ENCODE results near the gene DMXL2.
"Not testable (repeated sequence)": the region's sequence is repeated elsewhere in the genome, so short reads cannot be mapped to it uniquely, and the experiment has no call there.

Gene DMXL2

DNA sequence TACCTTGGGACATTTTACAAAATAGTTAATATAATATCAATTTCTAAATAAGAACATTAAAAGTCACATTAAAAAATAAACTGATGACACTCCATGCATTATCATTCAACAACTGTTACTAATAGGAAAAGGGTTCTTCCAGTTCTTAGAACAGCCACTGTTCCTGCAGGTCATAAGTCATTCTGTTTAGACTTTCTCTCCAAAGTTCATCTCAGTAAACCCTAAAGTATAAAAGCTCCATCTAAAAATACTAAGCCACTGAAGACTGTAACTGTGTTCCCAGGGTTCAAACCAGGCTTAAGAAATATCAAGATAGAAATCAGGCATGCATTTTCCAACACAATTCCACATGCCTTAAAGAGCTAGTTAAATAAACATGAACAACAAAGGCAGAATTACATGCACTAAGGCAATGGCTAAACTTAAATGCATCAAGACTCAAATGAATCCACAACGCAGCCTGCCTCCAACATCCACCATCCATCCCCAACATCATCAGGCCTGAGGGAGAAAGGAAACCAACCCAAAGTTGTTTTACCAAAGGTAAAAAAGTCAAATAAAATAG lies 46.2 kb downstream of the DMXL2 start:
- Mint-ChIP-seq H3K4me3 (no peak overlapping the region), H3K27me3 (no peaks in the 10 kb centered on the region), H3K27ac (no peak overlapping the region), H3K4me1 (no peaks in the 10 kb centered on the region), H3K36me3 (no peaks in the 10 kb centered on the region), H3K9me3 (peaks cover 2 to 3% of the 10 kb centered on the region in 2 donors)
- ATAC-seq (replicated peaks) = no peak
- DNase-seq = no peak

DNA sequence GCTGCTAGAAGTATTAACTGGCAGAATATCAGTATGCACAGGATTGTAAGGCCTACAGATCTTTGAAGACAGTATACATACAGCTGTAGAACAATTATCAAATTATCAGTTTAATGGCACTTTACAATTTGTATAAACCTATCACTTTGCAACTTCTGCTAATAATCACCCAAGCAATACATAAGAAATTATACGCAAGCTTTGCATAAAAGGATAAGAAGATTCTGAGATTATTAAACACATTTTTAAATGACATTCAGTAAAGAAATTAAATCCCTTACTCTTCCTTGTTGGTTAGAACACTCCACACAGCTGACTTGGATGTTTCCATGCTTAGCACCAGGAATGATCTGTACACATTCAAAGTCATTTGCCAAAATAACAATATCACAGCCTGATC lies 46.8 kb downstream of the DMXL2 start:
- Mint-ChIP-seq H3K27ac (no peak overlapping the region), H3K4me3 (no peak overlapping the region), H3K4me1 (no peaks in the 10 kb centered on the region), H3K27me3 (no peaks in the 10 kb centered on the region), H3K36me3 (no peaks in the 10 kb centered on the region), H3K9me3 (peaks cover 0 to 1% of the 10 kb centered on the region in 2 donors)
- DNase-seq (no peak), ATAC-seq (replicated peaks) (no peak)

DNA sequence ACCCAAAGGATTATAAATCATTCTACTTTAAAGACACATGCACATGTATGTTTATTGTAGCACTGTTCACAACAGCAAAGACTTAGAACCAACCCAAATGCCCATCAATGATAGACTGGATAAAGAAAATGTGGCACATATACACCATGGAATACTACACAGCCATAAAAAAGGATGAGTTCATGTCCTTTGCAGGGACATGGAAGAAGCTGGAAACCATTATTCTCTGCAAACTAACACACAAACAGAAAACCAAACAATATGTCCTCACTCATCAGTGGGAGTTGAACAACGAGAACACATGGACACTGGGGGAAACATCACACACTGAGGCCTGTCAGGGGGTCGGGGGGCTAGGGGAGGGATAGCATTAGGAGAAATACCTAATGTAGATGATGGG lies 49.2 kb downstream of the DMXL2 start:
- not testable (repeated sequence) for H3K9me3 Mint-ChIP-seq; H3K36me3 Mint-ChIP-seq; H3K27ac Mint-ChIP-seq; H3K4me3 Mint-ChIP-seq; H3K27me3 Mint-ChIP-seq; ATAC-seq (replicated peaks); DNase-seq; H3K4me1 Mint-ChIP-seq

DNA sequence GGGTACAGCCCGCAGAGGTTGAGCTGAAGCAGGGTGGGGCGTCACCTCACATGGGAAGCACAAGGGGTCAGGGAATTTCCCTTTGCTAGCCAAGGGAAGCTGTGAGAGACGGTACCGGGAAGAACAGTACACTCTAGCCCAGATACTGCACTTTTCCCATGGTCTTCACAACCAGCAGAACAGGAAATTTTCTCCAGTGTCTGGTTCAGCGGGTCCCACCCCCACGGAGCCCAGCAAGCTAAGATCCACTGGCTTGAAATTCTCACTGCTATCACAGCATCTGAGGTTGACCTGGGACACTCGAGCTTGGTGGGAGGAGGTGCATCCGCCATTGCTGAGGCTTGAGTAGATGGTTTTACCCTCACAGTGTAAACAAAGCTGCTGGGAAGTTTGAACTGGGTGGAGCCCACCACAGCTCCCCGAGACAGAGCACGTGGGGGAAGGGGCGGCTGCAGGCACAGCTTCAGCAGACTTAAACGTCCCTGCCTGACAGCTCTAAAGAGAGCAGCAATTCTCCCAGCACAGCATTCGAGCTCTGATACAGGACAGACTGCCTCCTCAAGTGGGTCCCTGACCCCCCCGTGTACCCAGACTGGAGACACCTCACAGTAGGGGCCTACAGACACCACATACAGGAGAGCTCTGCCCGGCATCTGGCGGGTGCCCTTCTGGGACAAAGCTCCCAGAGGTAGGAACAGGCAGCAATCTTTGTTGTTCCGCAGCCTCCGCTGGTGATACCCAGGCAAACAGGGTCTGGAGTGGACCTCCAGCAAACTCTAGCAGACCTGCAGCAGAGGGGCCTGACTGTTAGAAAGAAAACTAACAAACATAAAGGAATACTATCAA lies 53.4 kb downstream of the DMXL2 start:
- not testable (repeated sequence) for DNase-seq; H3K4me1 Mint-ChIP-seq; H3K4me3 Mint-ChIP-seq; H3K27ac Mint-ChIP-seq; H3K9me3 Mint-ChIP-seq; H3K36me3 Mint-ChIP-seq; H3K27me3 Mint-ChIP-seq; ATAC-seq (replicated peaks)

DNA sequence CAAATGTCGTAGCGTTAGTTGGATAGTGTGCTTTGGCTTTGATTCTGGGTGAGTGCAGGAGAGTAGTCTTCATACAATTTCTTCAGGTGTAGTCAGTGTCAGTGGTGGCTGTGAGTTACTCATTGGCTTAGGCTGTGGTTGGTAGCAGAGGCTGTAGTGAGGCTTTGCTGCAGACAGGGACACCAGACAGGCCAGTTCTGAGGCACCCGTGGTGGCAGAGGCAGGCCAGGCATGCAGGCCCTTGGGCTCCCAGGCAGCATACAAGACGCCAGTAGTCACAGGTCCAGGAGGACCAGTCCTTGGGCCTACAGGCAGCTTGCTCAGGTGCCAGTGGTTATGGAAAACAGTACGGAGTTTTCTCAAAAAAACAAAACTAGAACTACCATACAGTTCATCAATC lies 61.3 kb downstream of the DMXL2 start:
- Mint-ChIP-seq H3K4me3 (no peak overlapping the region), H3K9me3 (no peaks in the 10 kb centered on the region), H3K27ac (no peak overlapping the region), H3K36me3 (no peaks in the 10 kb centered on the region), H3K4me1 (no peaks in the 10 kb centered on the region), H3K27me3 (no peaks in the 10 kb centered on the region)
- no peak for ATAC-seq (replicated peaks)
- DNase-seq = no peak

DNA sequence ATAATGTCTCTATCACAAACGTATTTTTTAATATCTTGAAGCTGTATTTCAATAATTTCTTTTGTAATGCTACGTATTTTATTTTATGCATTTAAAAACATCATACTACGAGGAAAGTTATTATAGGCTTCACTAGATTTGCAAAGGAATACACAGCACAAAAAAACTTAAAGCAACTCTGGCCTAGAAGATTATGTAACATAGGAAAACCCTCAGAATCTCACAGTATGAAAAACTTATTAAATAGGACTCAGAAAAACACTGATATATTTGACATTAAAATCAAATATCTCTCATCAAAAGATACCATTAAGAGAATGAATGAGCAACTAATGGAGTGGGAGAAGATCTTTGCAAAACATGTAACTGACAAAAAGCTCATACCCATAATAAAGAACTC lies 63.7 kb downstream of the DMXL2 start:
- Mint-ChIP-seq H3K9me3 (no peaks in the 10 kb centered on the region), H3K27ac (no peak overlapping the region), H3K36me3 (no peaks in the 10 kb centered on the region), H3K27me3 (no peaks in the 10 kb centered on the region), H3K4me1 (no peaks in the 10 kb centered on the region), H3K4me3 (no peak overlapping the region)
- ATAC-seq (replicated peaks) (no peak), DNase-seq (no peak)

DNA sequence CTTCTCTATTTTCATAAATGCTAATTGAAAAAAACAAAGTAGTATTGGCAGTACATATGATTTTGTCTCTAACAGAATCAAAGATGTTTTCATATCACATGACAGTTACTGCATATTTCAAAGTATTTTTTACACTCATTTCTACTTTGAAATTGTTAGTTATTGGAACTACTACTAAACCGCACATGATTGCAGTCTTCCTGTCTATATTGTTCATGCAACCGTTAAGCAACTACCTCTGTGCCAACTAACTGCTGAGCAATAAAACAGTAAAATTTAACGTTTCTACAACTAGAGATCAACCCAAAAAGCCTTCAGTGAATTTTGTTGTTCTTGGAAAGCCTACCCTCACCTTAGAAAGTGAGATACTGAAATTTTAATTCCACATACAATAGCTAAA lies 64.2 kb downstream of the DMXL2 start:
- H3K4me1 Mint-ChIP-seq = no peaks in the 10 kb centered on the region
- no peaks in the 10 kb centered on the region for H3K36me3 Mint-ChIP-seq
- DNase-seq (no peak), ATAC-seq (replicated peaks) (no peak)
- H3K4me3 Mint-ChIP-seq = no peak overlapping the region
- no peaks in the 10 kb centered on the region for H3K27me3 Mint-ChIP-seq
- H3K27ac Mint-ChIP-seq = no peak overlapping the region
- H3K9me3 Mint-ChIP-seq = no peaks in the 10 kb centered on the region

DNA sequence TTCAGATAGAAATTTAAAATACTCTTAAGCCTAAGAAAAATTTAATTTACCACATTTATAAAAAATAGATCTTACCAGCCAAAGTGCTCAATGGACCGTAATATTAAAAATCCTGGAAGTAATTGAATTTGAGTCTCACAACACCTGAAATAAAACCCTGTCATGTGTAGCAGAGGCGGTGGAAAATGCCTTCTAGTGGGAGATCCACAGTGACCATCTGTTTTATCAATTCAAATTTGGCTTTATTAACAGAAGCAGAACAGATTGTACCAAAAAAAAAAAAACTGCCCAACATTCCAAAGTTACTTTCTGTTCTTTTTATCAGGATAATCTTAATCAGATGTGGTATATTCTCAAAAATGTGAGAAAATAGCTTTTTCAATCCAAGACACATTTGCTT lies 71.7 kb downstream of the DMXL2 start:
- Mint-ChIP-seq H3K27me3 (no peaks in the 10 kb centered on the region), H3K9me3 (no peaks in the 10 kb centered on the region)

DNA sequence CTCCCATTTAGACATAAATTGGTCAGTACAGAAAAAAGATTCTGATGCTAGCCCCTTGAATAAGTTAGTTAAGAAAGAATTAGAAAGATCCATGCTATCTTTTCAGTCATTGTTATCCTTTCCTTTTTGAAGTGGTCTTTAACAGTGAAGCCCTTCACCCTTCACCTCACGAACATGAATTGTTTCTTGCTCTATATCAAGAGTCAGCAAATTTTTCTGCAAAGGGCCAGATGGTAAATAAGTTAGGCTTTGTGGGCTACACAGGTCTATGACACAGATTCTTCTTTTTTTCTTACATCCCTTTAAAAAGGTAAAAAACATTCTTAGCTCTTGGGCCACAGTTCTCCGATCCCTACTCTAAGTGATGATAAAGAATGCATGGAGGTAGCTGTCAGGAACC lies 74.9 kb downstream of the DMXL2 start:
- Mint-ChIP-seq H3K27ac (no peak overlapping the region), H3K27me3 (no peaks in the 10 kb centered on the region), H3K36me3 (no peaks in the 10 kb centered on the region), H3K9me3 (no peaks in the 10 kb centered on the region), H3K4me3 (no peak overlapping the region), H3K4me1 (no peaks in the 10 kb centered on the region)
- ATAC-seq (replicated peaks) = no peak
- no peak for DNase-seq

More for the DNA sequence above, 71.7 kb downstream of the DMXL2 start:
- no peak overlapping the region for H3K4me3 Mint-ChIP-seq
- no peaks in the 10 kb centered on the region for H3K36me3 Mint-ChIP-seq
- no peak for DNase-seq
- H3K4me1 Mint-ChIP-seq = no peaks in the 10 kb centered on the region
- no peak for ATAC-seq (replicated peaks)
- H3K27ac Mint-ChIP-seq = no peak overlapping the region

DNA sequence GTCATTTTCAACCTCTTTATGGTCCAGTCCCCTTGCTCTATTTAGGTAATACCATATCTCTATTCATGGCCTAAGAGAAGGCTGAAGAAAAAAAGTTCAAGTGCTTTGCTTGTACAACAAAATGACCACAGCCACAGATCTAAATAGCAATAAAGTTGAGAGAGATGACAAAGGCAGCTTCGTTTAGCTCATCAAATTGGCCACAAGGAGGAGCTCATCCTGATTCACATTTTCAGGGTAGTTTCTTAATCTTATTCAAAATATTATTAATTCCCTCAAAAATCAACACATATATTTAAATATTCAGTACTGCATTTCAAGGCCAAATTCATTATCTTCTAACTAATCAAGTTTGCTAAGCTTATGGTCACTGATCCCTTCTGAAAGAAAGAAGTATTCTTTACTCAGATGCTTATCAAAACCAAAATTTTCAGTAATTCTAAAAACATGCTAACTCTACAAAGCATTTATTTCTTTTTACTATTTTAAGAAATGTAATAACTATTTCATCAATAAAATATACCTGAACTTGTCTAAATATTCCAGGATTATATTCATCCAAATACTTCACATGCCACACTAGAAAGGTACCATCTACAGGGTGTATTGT lies 85.5 kb downstream of the DMXL2 start:
- H3K36me3 Mint-ChIP-seq = no peaks in the 10 kb centered on the region
- H3K9me3 Mint-ChIP-seq = no peaks in the 10 kb centered on the region
- H3K27ac Mint-ChIP-seq = no peak overlapping the region
- DNase-seq = no peak
- H3K4me1 Mint-ChIP-seq = no peaks in the 10 kb centered on the region
- no peak overlapping the region for H3K4me3 Mint-ChIP-seq
- ATAC-seq (replicated peaks) = no peak
- no peaks in the 10 kb centered on the region for H3K27me3 Mint-ChIP-seq

DNA sequence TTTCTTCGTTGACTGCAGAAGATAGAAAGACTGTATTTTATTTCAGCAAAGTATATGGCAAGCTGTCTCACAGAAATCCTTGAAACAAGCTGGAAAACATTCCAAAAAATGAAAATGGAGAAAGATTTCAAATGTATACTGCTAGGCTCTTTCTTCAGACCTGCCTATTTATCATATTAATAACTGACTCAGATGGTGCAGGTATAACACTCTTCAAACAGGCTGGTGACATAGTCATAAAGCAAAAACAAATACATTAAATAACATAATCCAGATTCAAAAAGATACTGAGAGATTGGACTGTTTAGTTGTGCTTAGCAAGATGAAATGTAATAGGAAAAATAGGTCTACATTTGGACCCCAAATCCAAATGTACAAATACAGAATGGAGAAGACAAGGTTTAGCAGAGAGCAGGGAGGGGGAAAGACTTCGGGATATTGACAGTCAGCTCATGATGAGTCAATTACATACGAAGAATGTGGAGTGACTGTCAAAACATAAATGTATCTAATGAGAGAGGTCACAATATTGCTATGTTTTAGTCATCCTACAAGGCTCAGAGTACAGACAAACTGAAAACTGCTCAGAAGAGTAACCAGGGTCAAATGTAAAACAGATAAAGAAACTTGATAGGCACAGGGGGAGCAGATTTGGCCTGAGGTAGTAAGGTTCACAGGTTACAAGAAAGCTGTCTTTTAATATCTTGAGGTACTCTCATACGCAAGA lies 88.7 kb downstream of the DMXL2 start:
- Mint-ChIP-seq H3K9me3 (peaks cover 6 to 10% of the 10 kb centered on the region in 2 donors), H3K36me3 (peaks cover 0 to 4% of the 10 kb centered on the region in 2 donors), H3K4me1 (no peaks in the 10 kb centered on the region), H3K27me3 (no peaks in the 10 kb centered on the region), H3K4me3 (no peak overlapping the region), H3K27ac (no peak overlapping the region)
- ATAC-seq (replicated peaks) (no peak), DNase-seq (no peak)

DNA sequence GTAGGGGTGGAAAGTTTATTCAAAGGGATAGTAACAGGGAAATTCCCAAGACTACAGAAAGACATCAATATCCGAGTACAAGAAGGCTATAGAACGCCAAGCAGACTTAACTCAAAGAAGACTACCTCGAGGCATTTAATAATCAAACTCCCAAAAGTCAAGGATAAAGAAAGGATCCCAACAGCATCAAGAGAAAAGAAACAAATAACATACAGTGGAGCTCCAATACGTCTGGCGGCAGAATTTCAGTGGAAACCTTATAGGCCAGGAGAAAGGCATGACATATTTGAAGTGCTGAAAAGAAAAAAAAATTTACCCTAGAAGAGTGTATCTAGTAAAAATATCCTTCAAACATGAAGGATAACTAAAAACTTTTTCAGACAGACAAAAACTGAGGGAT lies 95.6 kb downstream of the DMXL2 start:
- no peak overlapping the region for H3K27ac Mint-ChIP-seq
- H3K4me1 Mint-ChIP-seq = no peaks in the 10 kb centered on the region
- ATAC-seq (replicated peaks) (no peak), DNase-seq (no peak)
- no peak overlapping the region for H3K4me3 Mint-ChIP-seq
- H3K9me3 Mint-ChIP-seq = peaks cover 27 to 30% of the 10 kb centered on the region in 2 donors
- H3K36me3 Mint-ChIP-seq = peaks cover 8 to 25% of the 10 kb centered on the region in 2 donors
- H3K27me3 Mint-ChIP-seq = peaks cover 0 to 8% of the 10 kb centered on the region in 2 donors

DNA sequence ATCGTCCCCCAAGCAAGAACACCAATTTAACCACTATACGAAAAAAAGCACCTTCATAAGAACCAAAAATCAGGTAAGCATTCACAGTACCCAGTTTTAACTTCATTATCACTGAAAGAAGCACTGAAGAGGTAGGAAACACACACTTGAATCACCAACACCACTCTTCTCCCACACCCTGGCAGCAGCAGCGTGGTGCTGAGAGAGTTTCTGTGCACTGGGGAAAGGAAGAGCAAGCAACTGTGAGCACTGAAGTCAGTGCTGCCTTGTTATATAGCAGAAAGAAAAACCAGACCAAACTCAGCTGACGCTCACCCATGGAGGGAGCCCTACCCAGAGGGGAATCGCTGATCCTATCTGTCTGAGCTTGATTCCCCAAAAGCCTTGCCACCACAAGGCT lies 98.2 kb downstream of the DMXL2 start:
- Mint-ChIP-seq H3K4me1 (no peaks in the 10 kb centered on the region), H3K27me3 (peaks cover 0 to 8% of the 10 kb centered on the region in 2 donors), H3K36me3 (peaks cover 8 to 21% of the 10 kb centered on the region in 2 donors), H3K4me3 (no peak overlapping the region), H3K9me3 (peaks cover 20 to 21% of the 10 kb centered on the region in 2 donors), H3K27ac (no peak overlapping the region)
- ATAC-seq (replicated peaks) (no peak), DNase-seq (no peak)

DNA sequence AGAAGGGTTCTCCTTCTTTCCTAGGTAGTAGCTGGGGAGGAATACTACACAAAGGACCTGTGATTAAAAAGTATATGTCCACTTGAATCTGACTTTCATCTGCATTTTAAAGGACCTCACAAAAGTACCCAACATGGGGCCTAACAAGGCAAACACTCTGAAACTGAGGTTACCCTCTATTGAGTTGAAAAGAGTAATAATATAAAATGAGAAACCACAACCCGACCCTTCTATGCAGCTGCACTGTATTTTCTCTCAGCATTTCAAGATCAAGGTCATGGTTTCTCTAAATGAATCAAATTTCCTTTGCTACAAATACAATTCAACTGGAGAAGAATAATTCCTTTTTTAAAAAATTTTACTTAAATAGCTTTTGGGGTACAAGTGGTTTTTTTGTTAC lies 106.3 kb downstream of the DMXL2 start:
- H3K9me3 Mint-ChIP-seq = peaks cover 0 to 4% of the 10 kb centered on the region in 2 donors
- no peak for ATAC-seq (replicated peaks)
- H3K27ac Mint-ChIP-seq = no peak overlapping the region
- no peaks in the 10 kb centered on the region for H3K4me1 Mint-ChIP-seq
- no peaks in the 10 kb centered on the region for H3K27me3 Mint-ChIP-seq
- H3K4me3 Mint-ChIP-seq = no peak overlapping the region
- no peaks in the 10 kb centered on the region for H3K36me3 Mint-ChIP-seq
- no peak for DNase-seq

All from stimulated activated naive B cell treated with anti-CD40 and anti-IgM and Interleukin-4, amounts not matched to agents 10 μg/mL and 1 μg/mL and 100 μg/mL, for 72 hours (primary cell).